HG02870 (cell line): ENCODE measurements around the gene KRTAP5-4.
"Not testable (repeated sequence)": the region's sequence is repeated elsewhere in the genome, so short reads cannot be mapped to it uniquely, and the experiment has no call there.

Source experiments
- ATAC-seq: cut with Tn5 transposase; IDR thresholded peaks from one replicate; pipeline ENCODE4 v1.9.1; 2021; ENCODE audit warnings: mild to moderate bottlenecking, moderate library complexity; ENCODE audit not compliant: unreplicated experiment

KRTAP5-4 gene

GRCh38 chr11:1639102-1639620, 17.2 kb upstream of the KRTAP5-4 start:
- no peak for ATAC-seq

GRCh38 chr11:1638344-1638743, 16.4 kb upstream of the KRTAP5-4 start:
- no peak for ATAC-seq

- no peak for ATAC-seq
These were observed 15.7 kb upstream of the KRTAP5-4 start for GRCh38 chr11:1637628-1638027.

- ATAC-seq: no peak
These were observed 14.5 kb upstream of the KRTAP5-4 start for GRCh38 chr11:1636291-1636950.

GRCh38 chr11:1633864-1634263, 11.9 kb upstream of the KRTAP5-4 start:
- ATAC-seq: no peak

- no peak for ATAC-seq
These were observed 10.2 kb upstream of the KRTAP5-4 start for GRCh38 chr11:1632053-1632714.

- no peak for ATAC-seq
These were observed 9.2 kb upstream of the KRTAP5-4 start for GRCh38 chr11:1631066-1631568.

- no peak for ATAC-seq
These were observed 8.3 kb upstream of the KRTAP5-4 start for GRCh38 chr11:1630271-1630670.

GRCh38 chr11:1629326-1630185, 7.6 kb upstream of the KRTAP5-4 start, which contains the start of gene KRTAP5-5:
TSS of gene KRTAP5-5 (plus strand) at chr11:1629775. CDS start at chr11:1629841, 66 bp downstream.
- no peak for ATAC-seq

- no peak for ATAC-seq
These were observed 6.8 kb upstream of the KRTAP5-4 start for GRCh38 chr11:1628506-1629325.

GRCh38 chr11:1625541-1625940, 3.6 kb upstream of the KRTAP5-4 start:
- ATAC-seq: no peak

GRCh38 chr11:1624621-1625020, 2.7 kb upstream of the KRTAP5-4 start:
- ATAC-seq: no peak

GRCh38 chr11:1623716-1624115, 1.8 kb upstream of the KRTAP5-4 start:
- ATAC-seq: no peak

GRCh38 chr11:1619449-1619848, 2.5 kb downstream of the KRTAP5-4 start:
- no peak for ATAC-seq

GRCh38 chr11:1618231-1618630, 3.7 kb downstream of the KRTAP5-4 start:
- no peak for ATAC-seq

GRCh38 chr11:1608363-1608762, 13.6 kb downstream of the KRTAP5-4 start, which contains the start of gene KRTAP5-3:
TSS of gene KRTAP5-3 (minus strand) at chr11:1608463. CDS start at chr11:1608385, 78 bp downstream.
- no peak for ATAC-seq

GRCh38 chr11:1607901-1608300, 14.0 kb downstream of the KRTAP5-4 start:
- ATAC-seq: not testable (repeated sequence)

- ATAC-seq: not testable (repeated sequence)
These were observed 14.6 kb downstream of the KRTAP5-4 start for GRCh38 chr11:1607156-1607845.

- peak; percentile 80 for ATAC-seq
These were observed 16.0 kb downstream of the KRTAP5-4 start for GRCh38 chr11:1605923-1606322.

- ATAC-seq: no peak
These were observed 17.2 kb downstream of the KRTAP5-4 start for GRCh38 chr11:1604711-1605110.
